HEK293T (cell line): ENCODE results near the gene ADK.

Source experiments
- CTCF ChIA-PET: fragments of 350-600 bp; formaldehyde crosslinking; extraction: SDS; loops from one replicate; lab custom pipeline; 2021; ENCODE audit warnings: antibody characterized with exemption, inconsistent platforms; lab: Yijun Ruan, JAX
- POLR2A ChIA-PET: fragments of 350-600 bp; formaldehyde crosslinking; extraction: SDS; loops from one replicate; lab custom pipeline; 2020; ENCODE audit warnings: antibody characterized with exemption, inconsistent platforms; lab: Yijun Ruan, JAX
- DNase-seq: peaks from one replicate; pipeline ENCODE4 v3.0.0; 2012; ENCODE audit warnings: mixed read lengths; ENCODE audit errors: extremely low spot score
- ARNT ChIP-seq: fragments of 450-650 bp; IDR thresholded peaks from 2 replicates; pipeline ENCODE4 v1.6.1; 2017; ENCODE audit warnings: mild to moderate bottlenecking
- BHLHE40 ChIP-seq: fragments of 450-650 bp; IDR thresholded peaks from 2 replicates; pipeline ENCODE4 v1.6.1; 2016; ENCODE audit warnings: mild to moderate bottlenecking, moderate library complexity, borderline replicate concordance
- CTBP1 ChIP-seq: fragments of 450-650 bp; IDR thresholded peaks from 2 replicates; pipeline ENCODE4 v1.6.1; 2016; ENCODE audit warnings: borderline replicate concordance
- ELF4 ChIP-seq: fragments of 450-650 bp; IDR thresholded peaks from 2 replicates; pipeline ENCODE4 v1.6.1; 2017; ENCODE audit warnings: antibody characterized with exemption
- FOXA1 ChIP-seq: fragments of 450-650 bp; IDR thresholded peaks from 2 replicates; pipeline ENCODE4 v1.6.1; 2016; ENCODE audit warnings: mild to moderate bottlenecking
- FOXK2 ChIP-seq: fragments of 450-650 bp; IDR thresholded peaks from 2 replicates; pipeline ENCODE4 v1.6.1; 2016; ENCODE audit warnings: mild to moderate bottlenecking
- FOXM1 ChIP-seq: fragments of 450-650 bp; IDR thresholded peaks from 2 replicates; pipeline ENCODE4 v1.6.1; 2017; ENCODE audit warnings: mild to moderate bottlenecking, borderline replicate concordance
- HDGF ChIP-seq: fragments of 450-650 bp; IDR thresholded peaks from 2 replicates; pipeline ENCODE4 v1.6.1; 2017; ENCODE audit warnings: antibody characterized with exemption, borderline replicate concordance
- L3MBTL2 ChIP-seq: fragments of 450-650 bp; conservative IDR thresholded peaks from 2 replicates; pipeline ENCODE4 v1.6.1; 2016; ENCODE audit warnings: mild to moderate bottlenecking
- LEF1 ChIP-seq: fragments of 450-650 bp; IDR thresholded peaks from 2 replicates; pipeline ENCODE4 v1.6.1; 2017; ENCODE audit warnings: mild to moderate bottlenecking, borderline replicate concordance
- NFRKB ChIP-seq: fragments of 450-650 bp; IDR thresholded peaks from 2 replicates; pipeline ENCODE4 v1.6.1; 2016; ENCODE audit warnings: mild to moderate bottlenecking, moderate library complexity
- PKNOX1 ChIP-seq: fragments of 450-650 bp; IDR thresholded peaks from 2 replicates; pipeline ENCODE4 v1.6.1; 2016
- SP1 ChIP-seq: fragments of 450-650 bp; IDR thresholded peaks from 2 replicates; pipeline ENCODE4 v1.6.1; 2017
- SUZ12 ChIP-seq: fragments of 450-650 bp; IDR thresholded peaks from 2 replicates; pipeline ENCODE4 v1.6.1; 2016; ENCODE audit warnings: mild to moderate bottlenecking
- TARDBP ChIP-seq: fragments of 450-650 bp; IDR thresholded peaks from 2 replicates; pipeline ENCODE4 v1.6.1; 2016
- ZNF384 ChIP-seq: fragments of 450-650 bp; IDR thresholded peaks from 2 replicates; pipeline ENCODE4 v1.6.1; 2016

The ADK gene

GRCh38 chr10:74381291-74381853, 230.4 kb downstream of the ADK start:
- no peak for TF ChIP-seq FOXK2
- POLR2A ChIA-PET = no interaction called here
- CTCF ChIA-PET = no interaction called here
- no peak for DNase-seq

GRCh38 chr10:74382663-74383062, 231.6 kb downstream of the ADK start:
- no peak for TF ChIP-seq NFRKB
- no peak for TF ChIP-seq L3MBTL2
- TF ChIP-seq PKNOX1 = no peak
- no peak for TF ChIP-seq CTBP1
- TF ChIP-seq TARDBP = no peak
- TF ChIP-seq HDGF = no peak
- TF ChIP-seq BHLHE40 = no peak
- no peak for TF ChIP-seq ELF4
- TF ChIP-seq LEF1 = no peak
- TF ChIP-seq ZNF384 = no peak
- TF ChIP-seq ARNT = no peak
- CTCF ChIA-PET = no interaction called here
- POLR2A ChIA-PET = no interaction called here
- DNase-seq = no peak

- ChIA-PET POLR2A (no interaction called here), CTCF (no interaction called here)
- TF ChIP-seq ARNT = no peak
- TF ChIP-seq FOXM1 = no peak
- no peak for DNase-seq
Measured at GRCh38 chr10:74383642-74384041, 232.6 kb downstream of the ADK start.

- TF ChIP-seq SP1 (no peak), FOXK2 (no peak), FOXA1 (no peak)
- ChIA-PET CTCF (no interaction called here), POLR2A (interaction anchor here (0.8 kb wide), 1 partner anchor 16 kb away, joined by 3 read pairs; no protein-coding TSS in a partner anchor)
- no peak for DNase-seq
Measured at GRCh38 chr10:74384615-74385183, 233.7 kb downstream of the ADK start.

- POLR2A ChIA-PET = no interaction called here
- DNase-seq = no peak
- TF ChIP-seq SUZ12 = no peak
- no peak for TF ChIP-seq LEF1
- TF ChIP-seq TARDBP = no peak
- TF ChIP-seq ZNF384 = no peak
- no peak for TF ChIP-seq PKNOX1
- no peak for TF ChIP-seq ARNT
- no peak for TF ChIP-seq FOXA1
- TF ChIP-seq FOXM1 = no peak
- no peak for TF ChIP-seq NFRKB
- TF ChIP-seq SP1 = no peak
- TF ChIP-seq BHLHE40 = no peak
- no peak for TF ChIP-seq HDGF
- TF ChIP-seq FOXK2 = no peak
- TF ChIP-seq CTBP1 = no peak
- no peak for TF ChIP-seq L3MBTL2
- no peak for TF ChIP-seq ELF4
- CTCF ChIA-PET = no interaction called here
Measured at GRCh38 chr10:74388801-74389200, 237.8 kb downstream of the ADK start.

- POLR2A ChIA-PET = no interaction called here
Measured at GRCh38 chr10:74391786-74392185, 240.8 kb downstream of the ADK start.

GRCh38 chr10:74394416-74394969, 243.5 kb downstream of the ADK start:
- CTCF ChIA-PET = no interaction called here
- TF ChIP-seq L3MBTL2 = no peak
- no peak for TF ChIP-seq LEF1
- no peak for TF ChIP-seq SUZ12
- TF ChIP-seq FOXM1 = no peak
- TF ChIP-seq ZNF384 = no peak
- TF ChIP-seq CTBP1 = no peak
- POLR2A ChIA-PET = no interaction called here
- no peak for DNase-seq

More at GRCh38 chr10:74391786-74392185, 240.8 kb downstream of the ADK start:
- no peak for DNase-seq
- CTCF ChIA-PET = no interaction called here
- TF ChIP-seq ELF4 (no peak), ZNF384 (no peak)

- POLR2A ChIA-PET = interaction anchor here (1.2 kb wide), 1 partner anchor 16 kb away, joined by 3 read pairs; no protein-coding TSS in a partner anchor
Measured at GRCh38 chr10:74400186-74400585, 249.2 kb downstream of the ADK start.

More at GRCh38 chr10:74400186-74400585, 249.2 kb downstream of the ADK start:
- CTCF ChIA-PET = no interaction called here
- TF ChIP-seq FOXA1 = no peak
- no peak for DNase-seq
